K562 (cell line): ENCODE results near the gene LAMTOR5. TPM values are rescaled to one million over a fixed set of nuclear protein-coding genes. Genes with fewer than 3 reads are reported as not detected.

ENCODE experiments used
- BRCA1 ChIP-seq, 2 experiments: fragments of 450-650 bp in 1 of 2; sonication (generic) in 1 of 2; formaldehyde crosslinking in 1 of 2; IDR thresholded peaks; 2 replicates each; pipeline versions ENCODE4 v1.5.0 to v1.6.1; 2017 to 2020; ENCODE audit warnings: mild to moderate bottlenecking in 1 of 2, missing genetic modification reagents in 1 of 2
- CBX5 ChIP-seq: IDR thresholded peaks from 2 replicates; pipeline ENCODE4 v1.6.1; 2014; ENCODE audit warnings: low read depth, borderline replicate concordance
- HNRNPH1 ChIP-seq: fragments of 200-400 bp; formaldehyde crosslinking; optimal IDR thresholded peaks from 2 replicates; pipeline ENCODE3; 2017; ENCODE audit warnings: low read depth, mild to moderate bottlenecking, low read length, moderate library complexity
- ID3 ChIP-seq, 2 experiments: fragments of 250-450 bp in 1 of 2; fragments of 450-650 bp in 1 of 2; sonication (Bioruptor Pico) in 1 of 2; IDR thresholded peaks; 2 replicates each; pipeline versions ENCODE4 v1.6.1 to v1.8.0; 2016 to 2021; ENCODE audit warnings: mild to moderate bottlenecking in 2 of 2, moderate library complexity in 2 of 2, missing compliant biosample characterization in 1 of 2, missing genetic modification characterization in 1 of 2
- IRF1 ChIP-seq: sonication (generic); formaldehyde crosslinking; IDR thresholded peaks from 2 replicates; pipeline ENCODE4 v1.8.0; 2022; ENCODE audit warnings: missing genetic modification reagents, mild to moderate bottlenecking, borderline replicate concordance
- KAT2B ChIP-seq: IDR thresholded peaks from one replicate; pipeline ENCODE4 v1.6.1; 2012; ENCODE audit warnings: low read depth, mild to moderate bottlenecking, control low read depth, inconsistent platforms, low read length, moderate library complexity
- MXD1 ChIP-seq: fragments of 250-450 bp; sonication (Bioruptor Pico); IDR thresholded peaks from 2 replicates; pipeline ENCODE4 v1.8.0; 2021; ENCODE audit warnings: borderline replicate concordance, mild to moderate bottlenecking, moderate library complexity; ENCODE audit not compliant: poor library complexity, severe bottlenecking
- NFYB ChIP-seq: IDR thresholded peaks from 2 replicates; pipeline ENCODE4 v1.6.1; 2011; ENCODE audit warnings: mild to moderate bottlenecking, moderate library complexity; ENCODE audit not compliant: insufficient read length; ENCODE audit errors: extremely low read depth
- NR1H2 ChIP-seq: sonication (generic); formaldehyde crosslinking; IDR thresholded peaks from 2 replicates; pipeline ENCODE4 v1.4.0; 2020; ENCODE audit warnings: mild to moderate bottlenecking, missing genetic modification reagents
- PHF21A ChIP-seq: fragments of 450-650 bp; IDR thresholded peaks from 2 replicates; pipeline ENCODE4 v1.6.1; 2017; ENCODE audit warnings: low read depth, borderline replicate concordance
- POLR2AphosphoS2 ChIP-seq: IDR thresholded peaks from 2 replicates; pipeline ENCODE4 v1.6.1; 2012; ENCODE audit warnings: low read length, improper control_type of control experiment
- PTBP1 ChIP-seq: fragments of 200-400 bp; formaldehyde crosslinking; IDR thresholded peaks from 2 replicates; pipeline ENCODE4 v1.6.1; 2017; ENCODE audit warnings: low read depth, low read length
- RFX1 ChIP-seq: fragments of 450-650 bp; IDR thresholded peaks from 2 replicates; pipeline ENCODE4 v1.6.1; 2016; ENCODE audit warnings: mild to moderate bottlenecking, moderate library complexity
- SPI1 ChIP-seq: IDR thresholded peaks from 2 replicates; pipeline ENCODE4 v1.6.1; 2011; ENCODE audit warnings: low read depth, low read length, control low read depth, borderline replicate concordance
- SRSF1 ChIP-seq: fragments of 200-400 bp; formaldehyde crosslinking; IDR thresholded peaks from 2 replicates; pipeline ENCODE4 v1.6.1; 2017; ENCODE audit warnings: mild to moderate bottlenecking, low read depth, low read length, moderate library complexity
- TAF7 ChIP-seq: fragments of 450-650 bp; IDR thresholded peaks from 2 replicates; pipeline ENCODE4 v1.6.1; 2016; ENCODE audit warnings: missing genetic modification characterization, missing compliant biosample characterization
- XRCC3 ChIP-seq: fragments of 450-650 bp; IDR thresholded peaks from 2 replicates; pipeline ENCODE4 v1.6.1; 2017; ENCODE audit warnings: mild to moderate bottlenecking, moderate library complexity
- ZC3H11A ChIP-seq: IDR thresholded peaks from 2 replicates; pipeline ENCODE4 v1.6.1; 2012; ENCODE audit warnings: low read depth, low read length, improper control_type of control experiment
- ZKSCAN8 ChIP-seq: fragments of 200-800 bp; sonication (Bioruptor generic); IDR thresholded peaks from 2 replicates; pipeline ENCODE4 v1.6.1; 2016; ENCODE audit warnings: missing genetic modification characterization, missing compliant biosample characterization
- ZNF143 ChIP-seq: sonication (generic); formaldehyde crosslinking; IDR thresholded peaks from 2 replicates; pipeline ENCODE4 v1.9.0; 2022; ENCODE audit warnings: mild to moderate bottlenecking, missing genetic modification reagents
- ZNF518B ChIP-seq: fragments of 250-450 bp; sonication (Bioruptor Pico); IDR thresholded peaks from 2 replicates; pipeline ENCODE4 v1.5.0; 2021; ENCODE audit warnings: mild to moderate bottlenecking, moderate library complexity
- ZNF696 ChIP-seq: fragments of 250-450 bp; sonication (Bioruptor Pico); conservative IDR thresholded peaks from 2 replicates; pipeline ENCODE4 v1.4.0; 2020; ENCODE audit warnings: mild to moderate bottlenecking, moderate library complexity
- ZNF830 ChIP-seq: fragments of 250-450 bp; sonication (Bioruptor Pico); IDR thresholded peaks from 2 replicates; pipeline ENCODE4 v1.5.0; 2021; ENCODE audit warnings: mild to moderate bottlenecking
- polyA plus RNA-seq, 8 experiments: library from polyadenylated mRNA; depleted of rRNA in 4 of 8; stranded (reverse) in 5 of 8; unstranded in 3 of 8; fragments of >200 nt; fragmentation: Nextera tagmentation in 2 of 8; fragmentation: Illumina TruSeq in 1 of 8; extraction: Ambion mirVana in 2 of 8; extraction: Trizol in 1 of 8; gene quantifications; 2 replicates each; pipeline versions ENCODE4 v1.2.1 to v1.2.3, GENCODE V29; 2011 to 2014; ENCODE audit warnings: inconsistent platforms in 1 of 8, missing spikeins in 1 of 8
- total RNA-seq, 7 experiments: library from RNA; depleted of rRNA in 6 of 7; stranded (reverse); fragments of >200 nt in 6 of 7; fragmentation: Illumina TruSeq in 2 of 7; extraction: Trizol in 2 of 7; gene quantifications; 2 replicates each; pipeline versions ENCODE4 v1.2.1 to v1.2.3, GENCODE V29; 2011 to 2021; ENCODE audit warnings: low replicate concordance in 1 of 7

Gene LAMTOR5
- total and polyA plus RNA-seq, 9 of the 15 experiments (the other 6 are each of a cell fraction or from before 2014, with no cell fraction given): 118 to 712 (median 241) TPM

GRCh38 chr1:110407260-110408210 is at the start of gene LAMTOR5 (continued):
- TF ChIP-seq PTBP1 (no peak), TAF7 (tag) (peak; percentile 89), NR1H2 (CRISPR knock-in tag) (no peak), ZNF830 (peak; percentile 57; the same call in 1 of the 2 replicates), MXD1 (CRISPR knock-in tag) (no peak), BRCA1 (IDR thresholded peaks at IDR 0.05) (no peak), BRCA1 (CRISPR knock-in tag; IDR thresholded peaks at IDR 0.05) (no peak), CBX5 (peak; percentile 76; the same call in 1 of the 2 replicates), SPI1 (no peak), ID3 (CRISPR knock-in tag; IDR thresholded peaks at IDR 0.05) (no peak), ID3 (tag; IDR thresholded peaks at IDR 0.05) (peak; percentile 80; the same call in 1 of the 2 replicates), HNRNPH1 (no peak), SRSF1 (no peak), XRCC3 (no peak), ZKSCAN8 (no peak), ZC3H11A (no peak), ZNF518B (CRISPR knock-in tag) (no peak), NFYB (no peak), ZNF696 (CRISPR knock-in tag) (no peak), RFX1 (no peak), POLR2AphosphoS2 (no peak), ZNF143 (peak; percentile 64), KAT2B (no peak), PHF21A (no peak), IRF1 (CRISPR knock-in tag) (no peak)
